ENCODE results near the gene DSCAML1.
A peak's percentile ranks its signal among the peaks of the same experiment; 100 is the strongest.

The DSCAML1 gene

GRCh38 chr11:117639601-117640000 lies 157.4 kb downstream of the DSCAML1 start:
- no peak for DNase-seq (ENCODE audit: low read depth in 3 of 3)

- DNase-seq (ENCODE audit: low read depth in 3 of 3), result no peak
These were observed 158.0 kb downstream of the DSCAML1 start for GRCh38 chr11:117638911-117639543.

GRCh38 chr11:117634756-117635603 lies 162.0 kb downstream of the DSCAML1 start:
- DNase-seq (ENCODE audit: low read depth in 3 of 3), result no peak

- no peak for DNase-seq (ENCODE audit: low read depth in 3 of 3)
These were observed 162.8 kb downstream of the DSCAML1 start for GRCh38 chr11:117633976-117634755.

GRCh38 chr11:117633186-117633754 lies 163.7 kb downstream of the DSCAML1 start:
- no peak for DNase-seq (ENCODE audit: low read depth in 3 of 3)

GRCh38 chr11:117632306-117632705 lies 164.7 kb downstream of the DSCAML1 start:
- no peak for DNase-seq (ENCODE audit: low read depth in 3 of 3)

- DNase-seq (ENCODE audit: low read depth in 3 of 3), result no peak
These were observed 165.5 kb downstream of the DSCAML1 start for GRCh38 chr11:117631336-117632140.

GRCh38 chr11:117629891-117630538 lies 167.0 kb downstream of the DSCAML1 start:
- no peak for DNase-seq (ENCODE audit: low read depth in 3 of 3)

- no peak for DNase-seq (ENCODE audit: low read depth in 3 of 3)
These were observed 167.9 kb downstream of the DSCAML1 start for GRCh38 chr11:117629146-117629545.

GRCh38 chr11:117627259-117627658 lies 169.8 kb downstream of the DSCAML1 start:
- no peak for DNase-seq (ENCODE audit: low read depth in 3 of 3)

- DNase-seq (ENCODE audit: low read depth in 3 of 3), result no peak
These were observed 170.4 kb downstream of the DSCAML1 start for GRCh38 chr11:117626576-117626975.

- no peak for DNase-seq (ENCODE audit: low read depth in 3 of 3)
These were observed 171.8 kb downstream of the DSCAML1 start for GRCh38 chr11:117625237-117625636.

GRCh38 chr11:117623831-117624271 lies 173.2 kb downstream of the DSCAML1 start:
- no peak for DNase-seq (ENCODE audit: low read depth in 3 of 3)

- peak in 1 of 3 experiments; percentile 5 for DNase-seq (ENCODE audit: low read depth in 3 of 3)
These were observed 175.8 kb downstream of the DSCAML1 start for GRCh38 chr11:117621226-117621625.

- DNase-seq (ENCODE audit: low read depth in 3 of 3), result no peak
These were observed 176.4 kb downstream of the DSCAML1 start for GRCh38 chr11:117620659-117621058.

- no peak for DNase-seq (ENCODE audit: low read depth in 3 of 3)
These were observed 176.9 kb downstream of the DSCAML1 start for GRCh38 chr11:117620086-117620485.

- no peak for DNase-seq (ENCODE audit: low read depth in 3 of 3)
These were observed 177.4 kb downstream of the DSCAML1 start for GRCh38 chr11:117619661-117620060.

- no peak for DNase-seq (ENCODE audit: low read depth in 3 of 3)
These were observed 178.0 kb downstream of the DSCAML1 start for GRCh38 chr11:117618982-117619355.

- no peak for DNase-seq (ENCODE audit: low read depth in 3 of 3)
These were observed 178.6 kb downstream of the DSCAML1 start for GRCh38 chr11:117618302-117618981.

GRCh38 chr11:117616979-117617378 lies 180.0 kb downstream of the DSCAML1 start:
- DNase-seq (ENCODE audit: low read depth in 3 of 3), result no peak
